Measurements from ENCODE around the gene D2HGDH. TPM values are rescaled to one million over a fixed set of nuclear protein-coding genes. Genes with fewer than 3 reads are reported as not detected.
A peak's percentile ranks its signal among the peaks of the same experiment; 100 is the strongest.
"Not testable (repeated sequence)": the region's sequence is repeated elsewhere in the genome, so short reads cannot be mapped to it uniquely, and the experiment has no call there.

Gene D2HGDH
- total RNA-seq, 2 experiments from 2014 or later = 23.2 to 68.1 TPM

GRCh38 chr2:241803387-241804325 is 69.2 kb downstream of the D2HGDH start:
- CTCF ChIA-PET (ENCODE audit: unreplicated experiment) = interaction anchor here (0.7 kb wide), 1 partner anchor 26 kb away, joined by 3 read pairs; no protein-coding TSS in a partner anchor
- TF ChIP-seq, protein P1, sequence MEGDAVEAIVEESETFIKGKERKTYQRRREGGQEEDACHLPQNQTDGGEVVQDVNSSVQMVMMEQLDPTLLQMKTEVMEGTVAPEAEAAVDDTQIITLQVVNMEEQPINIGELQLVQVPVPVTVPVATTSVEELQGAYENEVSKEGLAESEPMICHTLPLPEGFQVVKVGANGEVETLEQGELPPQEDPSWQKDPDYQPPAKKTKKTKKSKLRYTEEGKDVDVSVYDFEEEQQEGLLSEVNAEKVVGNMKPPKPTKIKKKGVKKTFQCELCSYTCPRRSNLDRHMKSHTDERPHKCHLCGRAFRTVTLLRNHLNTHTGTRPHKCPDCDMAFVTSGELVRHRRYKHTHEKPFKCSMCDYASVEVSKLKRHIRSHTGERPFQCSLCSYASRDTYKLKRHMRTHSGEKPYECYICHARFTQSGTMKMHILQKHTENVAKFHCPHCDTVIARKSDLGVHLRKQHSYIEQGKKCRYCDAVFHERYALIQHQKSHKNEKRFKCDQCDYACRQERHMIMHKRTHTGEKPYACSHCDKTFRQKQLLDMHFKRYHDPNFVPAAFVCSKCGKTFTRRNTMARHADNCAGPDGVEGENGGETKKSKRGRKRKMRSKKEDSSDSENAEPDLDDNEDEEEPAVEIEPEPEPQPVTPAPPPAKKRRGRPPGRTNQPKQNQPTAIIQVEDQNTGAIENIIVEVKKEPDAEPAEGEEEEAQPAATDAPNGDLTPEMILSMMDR (conservative IDR thresholded peaks at IDR 0.05; ENCODE audit: low read length) = no peak
- TF ChIP-seq EZH2phosphoT487 (IDR thresholded peaks at IDR 0.05; ENCODE audit: borderline replicate concordance, low read depth, low read length) = no peak
- POLR2A ChIA-PET = no interaction called here
- no peaks in the 10 kb centered on the region for H4K20me1 ChIP-seq (ENCODE audit: insufficient read depth, low read length)
- H3K4me2 ChIP-seq (ENCODE audit: low read length) = no peak overlapping the region
- no peaks in the 10 kb centered on the region for H3K9me3 ChIP-seq (ENCODE audit: low read length)
- H3K4me3 ChIP-seq (ENCODE audit: low read depth, low read length, poor library complexity, severe bottlenecking) = no peak overlapping the region
- H3K27ac ChIP-seq (ENCODE audit: low read depth, low read length, poor library complexity, severe bottlenecking) = no peak overlapping the region
- no peaks in the 10 kb centered on the region for H3K79me2 ChIP-seq (ENCODE audit: insufficient read depth, low read depth, low read length)
- no peak overlapping the region for H2AFZ ChIP-seq (ENCODE audit: low read length)
- no peaks in the 10 kb centered on the region for H3K9me2 ChIP-seq (ENCODE audit: insufficient read depth, low read length)
- no TSS peak for BruUV-seq (replicated peaks)
- no peaks in the 10 kb centered on the region for H3K36me3 ChIP-seq (ENCODE audit: insufficient read depth, low read length)
- intact Hi-C loops (cut with micrococcal nuclease; ENCODE audit: unreplicated experiment) = no loop called here
- H3K4me1 ChIP-seq (ENCODE audit: insufficient read depth, low read length, poor library complexity, severe bottlenecking) = peaks cover 3% of the 10 kb centered on the region
- no peak for DNase-seq (ENCODE audit: low spot score)

- Histone ChIP-seq H3K4me2 (ENCODE audit: low read length) (no peak overlapping the region; the same call in 1 of the 2 replicates), H3K79me2 (ENCODE audit: insufficient read depth, low read depth, low read length) (no peaks in the 10 kb centered on the region), H2AFZ (ENCODE audit: low read length) (no peak overlapping the region), H3K4me1 (ENCODE audit: insufficient read depth, low read length, poor library complexity, severe bottlenecking) (peaks cover 3% of the 10 kb centered on the region), H3K9me3 (ENCODE audit: low read length) (no peaks in the 10 kb centered on the region), H3K9me2 (ENCODE audit: insufficient read depth, low read length) (no peaks in the 10 kb centered on the region), H3K27ac (ENCODE audit: low read depth, low read length, poor library complexity, severe bottlenecking) (no peak overlapping the region), H3K4me3 (ENCODE audit: low read depth, low read length, poor library complexity, severe bottlenecking) (no peak overlapping the region), H3K36me3 (ENCODE audit: insufficient read depth, low read length) (no peaks in the 10 kb centered on the region), H4K20me1 (ENCODE audit: insufficient read depth, low read length) (no peaks in the 10 kb centered on the region)
- peak; percentile 22 for DNase-seq (ENCODE audit: low spot score)
- intact Hi-C loops (cut with micrococcal nuclease; ENCODE audit: unreplicated experiment) = no loop called here
- no peak for TF ChIP-seq EZH2phosphoT487 (IDR thresholded peaks at IDR 0.05; ENCODE audit: borderline replicate concordance, low read depth, low read length)
- TF ChIP-seq, protein P1 (conservative IDR thresholded peaks at IDR 0.05; ENCODE audit: low read length) = peak; percentile 49
- BruUV-seq (replicated peaks) = no TSS peak
- ChIA-PET POLR2A (interaction anchor here (0.5 kb wide), 1 partner anchor 353 kb away, joined by 3 read pairs; no protein-coding TSS in a partner anchor), CTCF (ENCODE audit: unreplicated experiment) (no interaction called here)
These were observed 70.1 kb downstream of the D2HGDH start for GRCh38 chr2:241804326-241805229.

DNA sequence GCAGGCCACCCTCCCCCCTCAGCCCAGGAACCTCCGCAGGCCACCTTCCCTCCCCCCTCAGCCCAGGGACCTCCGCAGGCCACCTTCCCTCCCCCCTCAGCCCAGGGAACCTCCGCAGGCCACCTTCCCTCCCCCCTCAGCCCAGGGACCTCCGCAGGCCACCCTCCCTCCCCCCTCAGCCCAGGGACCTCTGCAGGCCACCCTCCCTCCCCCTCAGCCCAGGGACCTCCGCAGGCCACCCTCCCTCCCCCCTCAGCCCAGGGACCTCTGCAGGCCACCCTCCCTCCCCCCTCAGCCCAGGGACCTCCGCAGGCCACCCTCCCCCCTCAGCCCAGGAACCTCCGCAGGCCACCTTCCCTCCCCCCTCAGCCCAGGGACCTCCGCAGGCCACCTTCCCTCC is 71.8 kb downstream of the D2HGDH start:
- CTCF ChIA-PET (ENCODE audit: unreplicated experiment); H3K4me1 ChIP-seq (ENCODE audit: insufficient read depth, low read length, poor library complexity, severe bottlenecking); H3K36me3 ChIP-seq (ENCODE audit: insufficient read depth, low read length); H3K4me3 ChIP-seq (ENCODE audit: low read depth, low read length, poor library complexity, severe bottlenecking); H3K27ac ChIP-seq (ENCODE audit: low read depth, low read length, poor library complexity, severe bottlenecking); H3K4me2 ChIP-seq (ENCODE audit: low read length); H2AFZ ChIP-seq (ENCODE audit: low read length); DNase-seq (ENCODE audit: low spot score); POLR2A ChIA-PET; H4K20me1 ChIP-seq (ENCODE audit: insufficient read depth, low read length); BruUV-seq (replicated peaks); H3K79me2 ChIP-seq (ENCODE audit: insufficient read depth, low read depth, low read length); H3K9me2 ChIP-seq (ENCODE audit: insufficient read depth, low read length); H3K9me3 ChIP-seq (ENCODE audit: low read length); intact Hi-C loops (cut with micrococcal nuclease; ENCODE audit: unreplicated experiment): not testable (repeated sequence)

Data from OCI-LY7 (cell line).